ENCODE measurements around the gene GMNN. TPM values are rescaled to one million over a fixed set of nuclear protein-coding genes. Genes with fewer than 3 reads are reported as not detected.

GMNN gene
- total and polyA plus RNA-seq, 2 experiments from 2014 or later: 88.2 to 202 TPM

DNA sequence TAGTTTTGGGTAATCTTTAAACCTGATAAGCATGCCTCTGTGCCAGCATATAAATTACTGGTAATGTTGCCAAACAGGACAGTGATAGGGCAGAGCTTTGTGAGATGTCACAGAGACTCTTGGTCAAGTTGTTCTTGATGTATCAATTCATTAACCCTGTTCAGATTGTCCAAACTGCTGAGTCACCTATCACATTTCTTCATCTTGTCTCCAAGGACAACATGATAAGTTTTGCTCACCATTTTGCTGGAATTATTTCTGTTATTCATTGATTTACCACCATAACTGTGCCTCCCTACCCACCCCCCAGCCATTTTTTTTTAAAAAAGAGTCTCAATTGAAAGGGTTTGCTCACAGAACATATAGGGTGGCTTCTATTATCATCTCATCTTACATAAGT, 19.5 kb upstream of the GMNN start (continued):
- TF ChIP-seq, protein P1, sequence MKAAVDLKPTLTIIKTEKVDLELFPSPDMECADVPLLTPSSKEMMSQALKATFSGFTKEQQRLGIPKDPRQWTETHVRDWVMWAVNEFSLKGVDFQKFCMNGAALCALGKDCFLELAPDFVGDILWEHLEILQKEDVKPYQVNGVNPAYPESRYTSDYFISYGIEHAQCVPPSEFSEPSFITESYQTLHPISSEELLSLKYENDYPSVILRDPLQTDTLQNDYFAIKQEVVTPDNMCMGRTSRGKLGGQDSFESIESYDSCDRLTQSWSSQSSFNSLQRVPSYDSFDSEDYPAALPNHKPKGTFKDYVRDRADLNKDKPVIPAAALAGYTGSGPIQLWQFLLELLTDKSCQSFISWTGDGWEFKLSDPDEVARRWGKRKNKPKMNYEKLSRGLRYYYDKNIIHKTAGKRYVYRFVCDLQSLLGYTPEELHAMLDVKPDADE (IDR thresholded peaks at IDR 0.05): no peak
- TF ChIP-seq POLR2AphosphoS5 (IDR thresholded peaks at IDR 0.05; ENCODE audit: low read depth) (no peak), NANOG (IDR thresholded peaks at IDR 0.05; ENCODE audit: borderline replicate concordance) (no peak), ZNF114 (CRISPR knock-in tag; IDR thresholded peaks at IDR 0.05) (no peak)
- TF ChIP-seq, protein P2, sequence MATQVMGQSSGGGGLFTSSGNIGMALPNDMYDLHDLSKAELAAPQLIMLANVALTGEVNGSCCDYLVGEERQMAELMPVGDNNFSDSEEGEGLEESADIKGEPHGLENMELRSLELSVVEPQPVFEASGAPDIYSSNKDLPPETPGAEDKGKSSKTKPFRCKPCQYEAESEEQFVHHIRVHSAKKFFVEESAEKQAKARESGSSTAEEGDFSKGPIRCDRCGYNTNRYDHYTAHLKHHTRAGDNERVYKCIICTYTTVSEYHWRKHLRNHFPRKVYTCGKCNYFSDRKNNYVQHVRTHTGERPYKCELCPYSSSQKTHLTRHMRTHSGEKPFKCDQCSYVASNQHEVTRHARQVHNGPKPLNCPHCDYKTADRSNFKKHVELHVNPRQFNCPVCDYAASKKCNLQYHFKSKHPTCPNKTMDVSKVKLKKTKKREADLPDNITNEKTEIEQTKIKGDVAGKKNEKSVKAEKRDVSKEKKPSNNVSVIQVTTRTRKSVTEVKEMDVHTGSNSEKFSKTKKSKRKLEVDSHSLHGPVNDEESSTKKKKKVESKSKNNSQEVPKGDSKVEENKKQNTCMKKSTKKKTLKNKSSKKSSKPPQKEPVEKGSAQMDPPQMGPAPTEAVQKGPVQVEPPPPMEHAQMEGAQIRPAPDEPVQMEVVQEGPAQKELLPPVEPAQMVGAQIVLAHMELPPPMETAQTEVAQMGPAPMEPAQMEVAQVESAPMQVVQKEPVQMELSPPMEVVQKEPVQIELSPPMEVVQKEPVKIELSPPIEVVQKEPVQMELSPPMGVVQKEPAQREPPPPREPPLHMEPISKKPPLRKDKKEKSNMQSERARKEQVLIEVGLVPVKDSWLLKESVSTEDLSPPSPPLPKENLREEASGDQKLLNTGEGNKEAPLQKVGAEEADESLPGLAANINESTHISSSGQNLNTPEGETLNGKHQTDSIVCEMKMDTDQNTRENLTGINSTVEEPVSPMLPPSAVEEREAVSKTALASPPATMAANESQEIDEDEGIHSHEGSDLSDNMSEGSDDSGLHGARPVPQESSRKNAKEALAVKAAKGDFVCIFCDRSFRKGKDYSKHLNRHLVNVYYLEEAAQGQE (IDR thresholded peaks at IDR 0.05; ENCODE audit: unreplicated experiment): no peak
- TF ChIP-seq, protein P3, sequence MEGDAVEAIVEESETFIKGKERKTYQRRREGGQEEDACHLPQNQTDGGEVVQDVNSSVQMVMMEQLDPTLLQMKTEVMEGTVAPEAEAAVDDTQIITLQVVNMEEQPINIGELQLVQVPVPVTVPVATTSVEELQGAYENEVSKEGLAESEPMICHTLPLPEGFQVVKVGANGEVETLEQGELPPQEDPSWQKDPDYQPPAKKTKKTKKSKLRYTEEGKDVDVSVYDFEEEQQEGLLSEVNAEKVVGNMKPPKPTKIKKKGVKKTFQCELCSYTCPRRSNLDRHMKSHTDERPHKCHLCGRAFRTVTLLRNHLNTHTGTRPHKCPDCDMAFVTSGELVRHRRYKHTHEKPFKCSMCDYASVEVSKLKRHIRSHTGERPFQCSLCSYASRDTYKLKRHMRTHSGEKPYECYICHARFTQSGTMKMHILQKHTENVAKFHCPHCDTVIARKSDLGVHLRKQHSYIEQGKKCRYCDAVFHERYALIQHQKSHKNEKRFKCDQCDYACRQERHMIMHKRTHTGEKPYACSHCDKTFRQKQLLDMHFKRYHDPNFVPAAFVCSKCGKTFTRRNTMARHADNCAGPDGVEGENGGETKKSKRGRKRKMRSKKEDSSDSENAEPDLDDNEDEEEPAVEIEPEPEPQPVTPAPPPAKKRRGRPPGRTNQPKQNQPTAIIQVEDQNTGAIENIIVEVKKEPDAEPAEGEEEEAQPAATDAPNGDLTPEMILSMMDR (conservative IDR thresholded peaks at IDR 0.05; ENCODE audit: low read depth in 2 of 2): no peak

DNA sequence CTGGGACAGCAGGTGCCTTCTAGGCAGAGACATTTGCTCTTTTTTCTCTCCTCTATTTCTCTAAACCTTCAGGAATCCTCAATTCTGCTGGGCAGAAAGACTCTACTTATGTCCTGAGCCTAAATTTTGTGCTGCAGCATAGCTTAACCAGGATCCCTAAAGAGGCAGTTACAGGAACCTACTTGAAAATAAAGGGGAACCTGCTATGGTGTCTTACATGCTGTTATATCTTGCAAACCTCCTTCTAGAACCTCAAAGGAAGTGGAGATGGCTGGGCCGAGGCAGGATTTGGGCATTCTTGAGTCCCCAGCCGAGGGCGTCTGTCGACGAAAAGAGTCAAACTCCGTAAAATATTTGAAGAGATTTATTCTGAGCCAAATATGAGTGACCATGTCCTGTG, 17.1 kb upstream of the GMNN start:
- H3K79me2 ChIP-seq (replicated peaks; ENCODE audit: insufficient read depth): no peaks in the 10 kb centered on the region
- Mint-ChIP-seq H3K27ac (no peak overlapping the region), H3K4me1 (peaks cover 5% of the 10 kb centered on the region; the same call in 2 of the 3 replicates), H3K9me3 (peaks cover 6% of the 10 kb centered on the region; the same call in 1 of the 3 replicates), H3K27me3 (ENCODE audit: insufficient read depth, low read depth, poor library complexity) (peaks cover 1% of the 10 kb centered on the region), H3K36me3 (ENCODE audit: low read depth) (no peaks in the 10 kb centered on the region; the same call in 2 of the 3 replicates), H3K4me3 (no peak overlapping the region)
- no peaks in the 10 kb centered on the region for H3F3A ChIP-seq (replicated peaks; ENCODE audit: low read depth)
- no peak overlapping the region for H3K27ac ChIP-seq (ENCODE audit: low read depth)
- no peak overlapping the region for H3K4me2 ChIP-seq
- H3K4me1 ChIP-seq (ENCODE audit: insufficient read depth): peaks cover 4% of the 10 kb centered on the region; the same call in 1 of the 2 replicates
- no peaks in the 10 kb centered on the region for H3K36me3 ChIP-seq (ENCODE audit: insufficient read depth)
- no peaks in the 10 kb centered on the region for H4K20me1 ChIP-seq (replicated peaks; ENCODE audit: insufficient read depth)
- no peak overlapping the region for H3K4me3 ChIP-seq
- peaks cover 6% of the 10 kb centered on the region for H3K9me2 ChIP-seq (ENCODE audit: insufficient read depth)
- no peaks in the 10 kb centered on the region for H3K27me3 ChIP-seq (ENCODE audit: insufficient read depth)
- DNase-seq (ENCODE audit: low spot score) (no peak), ATAC-seq (no peak)
- peak overlapping the region; percentile 77; the same call in 1 of the 2 replicates for H2AFZ ChIP-seq
- no peak for TF ChIP-seq EZH2 (IDR thresholded peaks at IDR 0.05; ENCODE audit: low read depth, unreplicated experiment)
- TF ChIP-seq, protein P2 (IDR thresholded peaks at IDR 0.05; ENCODE audit: unreplicated experiment): no peak
- TF ChIP-seq, protein P4, sequence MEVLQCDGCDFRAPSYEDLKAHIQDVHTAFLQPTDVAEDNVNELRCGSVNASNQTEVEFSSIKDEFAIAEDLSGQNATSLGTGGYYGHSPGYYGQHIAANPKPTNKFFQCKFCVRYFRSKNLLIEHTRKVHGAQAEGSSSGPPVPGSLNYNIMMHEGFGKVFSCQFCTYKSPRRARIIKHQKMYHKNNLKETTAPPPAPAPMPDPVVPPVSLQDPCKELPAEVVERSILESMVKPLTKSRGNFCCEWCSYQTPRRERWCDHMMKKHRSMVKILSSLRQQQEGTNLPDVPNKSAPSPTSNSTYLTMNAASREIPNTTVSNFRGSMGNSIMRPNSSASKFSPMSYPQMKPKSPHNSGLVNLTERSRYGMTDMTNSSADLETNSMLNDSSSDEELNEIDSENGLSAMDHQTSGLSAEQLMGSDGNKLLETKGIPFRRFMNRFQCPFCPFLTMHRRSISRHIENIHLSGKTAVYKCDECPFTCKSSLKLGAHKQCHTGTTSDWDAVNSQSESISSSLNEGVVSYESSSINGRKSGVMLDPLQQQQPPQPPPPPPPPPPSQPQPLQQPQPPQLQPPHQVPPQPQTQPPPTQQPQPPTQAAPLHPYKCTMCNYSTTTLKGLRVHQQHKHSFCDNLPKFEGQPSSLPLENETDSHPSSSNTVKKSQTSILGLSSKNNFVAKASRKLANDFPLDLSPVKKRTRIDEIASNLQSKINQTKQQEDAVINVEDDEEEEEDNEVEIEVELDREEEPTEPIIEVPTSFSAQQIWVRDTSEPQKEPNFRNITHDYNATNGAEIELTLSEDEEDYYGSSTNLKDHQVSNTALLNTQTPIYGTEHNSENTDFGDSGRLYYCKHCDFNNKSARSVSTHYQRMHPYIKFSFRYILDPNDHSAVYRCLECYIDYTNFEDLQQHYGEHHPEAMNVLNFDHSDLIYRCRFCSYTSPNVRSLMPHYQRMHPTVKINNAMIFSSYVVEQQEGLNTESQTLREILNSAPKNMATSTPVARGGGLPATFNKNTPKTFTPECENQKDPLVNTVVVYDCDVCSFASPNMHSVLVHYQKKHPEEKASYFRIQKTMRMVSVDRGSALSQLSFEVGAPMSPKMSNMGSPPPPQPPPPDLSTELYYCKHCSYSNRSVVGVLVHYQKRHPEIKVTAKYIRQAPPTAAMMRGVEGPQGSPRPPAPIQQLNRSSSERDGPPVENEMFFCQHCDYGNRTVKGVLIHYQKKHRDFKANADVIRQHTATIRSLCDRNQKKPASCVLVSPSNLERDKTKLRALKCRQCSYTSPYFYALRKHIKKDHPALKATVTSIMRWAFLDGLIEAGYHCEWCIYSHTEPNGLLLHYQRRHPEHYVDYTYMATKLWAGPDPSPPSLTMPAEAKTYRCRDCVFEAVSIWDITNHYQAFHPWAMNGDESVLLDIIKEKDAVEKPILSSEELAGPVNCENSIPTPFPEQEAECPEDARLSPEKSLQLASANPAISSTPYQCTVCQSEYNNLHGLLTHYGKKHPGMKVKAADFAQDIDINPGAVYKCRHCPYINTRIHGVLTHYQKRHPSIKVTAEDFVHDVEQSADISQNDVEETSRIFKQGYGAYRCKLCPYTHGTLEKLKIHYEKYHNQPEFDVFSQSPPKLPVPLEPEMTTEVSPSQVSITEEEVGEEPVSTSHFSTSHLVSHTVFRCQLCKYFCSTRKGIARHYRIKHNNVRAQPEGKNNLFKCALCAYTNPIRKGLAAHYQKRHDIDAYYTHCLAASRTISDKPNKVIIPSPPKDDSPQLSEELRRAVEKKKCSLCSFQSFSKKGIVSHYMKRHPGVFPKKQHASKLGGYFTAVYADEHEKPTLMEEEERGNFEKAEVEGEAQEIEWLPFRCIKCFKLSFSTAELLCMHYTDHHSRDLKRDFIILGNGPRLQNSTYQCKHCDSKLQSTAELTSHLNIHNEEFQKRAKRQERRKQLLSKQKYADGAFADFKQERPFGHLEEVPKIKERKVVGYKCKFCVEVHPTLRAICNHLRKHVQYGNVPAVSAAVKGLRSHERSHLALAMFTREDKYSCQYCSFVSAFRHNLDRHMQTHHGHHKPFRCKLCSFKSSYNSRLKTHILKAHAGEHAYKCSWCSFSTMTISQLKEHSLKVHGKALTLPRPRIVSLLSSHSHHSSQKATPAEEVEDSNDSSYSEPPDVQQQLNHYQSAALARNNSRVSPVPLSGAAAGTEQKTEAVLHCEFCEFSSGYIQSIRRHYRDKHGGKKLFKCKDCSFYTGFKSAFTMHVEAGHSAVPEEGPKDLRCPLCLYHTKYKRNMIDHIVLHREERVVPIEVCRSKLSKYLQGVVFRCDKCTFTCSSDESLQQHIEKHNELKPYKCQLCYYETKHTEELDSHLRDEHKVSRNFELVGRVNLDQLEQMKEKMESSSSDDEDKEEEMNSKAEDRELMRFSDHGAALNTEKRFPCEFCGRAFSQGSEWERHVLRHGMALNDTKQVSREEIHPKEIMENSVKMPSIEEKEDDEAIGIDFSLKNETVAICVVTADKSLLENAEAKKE (CRISPR knock-in tag; IDR thresholded peaks at IDR 0.05): no peak
